HG02885 (cell line): ENCODE measurements around the gene RASGEF1B.
"Not testable (repeated sequence)": the region's sequence is repeated elsewhere in the genome, so short reads cannot be mapped to it uniquely, and the experiment has no call there.

Experiments
- ATAC-seq: cut with Tn5 transposase; IDR thresholded peaks from one replicate; pipeline ENCODE4 v1.9.1; 2021; ENCODE audit warnings: mild to moderate bottlenecking; ENCODE audit not compliant: unreplicated experiment, poor library complexity

The RASGEF1B gene

GRCh38 chr4:81436941-81437574, 34.6 kb downstream of the RASGEF1B start:
- no peak for ATAC-seq

- no peak for ATAC-seq
Measured at GRCh38 chr4:81436096-81436495, 35.6 kb downstream of the RASGEF1B start.

- ATAC-seq, result no peak
Measured at GRCh38 chr4:81432825-81433224, 38.9 kb downstream of the RASGEF1B start.

- ATAC-seq, result no peak
Measured at GRCh38 chr4:81431971-81432370, 39.7 kb downstream of the RASGEF1B start.

- ATAC-seq, result no peak
Measured at GRCh38 chr4:81429607-81430006, 42.1 kb downstream of the RASGEF1B start.

- ATAC-seq, result no peak
Measured at GRCh38 chr4:81429031-81429430, 42.7 kb downstream of the RASGEF1B start.

GRCh38 chr4:81428002-81428401, 43.7 kb downstream of the RASGEF1B start:
- no peak for ATAC-seq

- ATAC-seq, result no peak
Measured at GRCh38 chr4:81427344-81427821, 44.3 kb downstream of the RASGEF1B start.

GRCh38 chr4:81426770-81427289, 44.9 kb downstream of the RASGEF1B start:
- no peak for ATAC-seq

- ATAC-seq, result no peak
Measured at GRCh38 chr4:81424816-81425755, 46.6 kb downstream of the RASGEF1B start.

GRCh38 chr4:81424336-81424735, 47.4 kb downstream of the RASGEF1B start:
- no peak for ATAC-seq

- no peak for ATAC-seq
Measured at GRCh38 chr4:81422595-81422994, 49.1 kb downstream of the RASGEF1B start.

GRCh38 chr4:81421346-81422218, 50.1 kb downstream of the RASGEF1B start:
- peak; percentile 99 for ATAC-seq

- no peak for ATAC-seq
Measured at GRCh38 chr4:81418572-81418971, 53.1 kb downstream of the RASGEF1B start.

GRCh38 chr4:81412946-81413495, 58.7 kb downstream of the RASGEF1B start:
- ATAC-seq, result no peak

GRCh38 chr4:81410680-81411079, 61.0 kb downstream of the RASGEF1B start:
- ATAC-seq, result no peak

- ATAC-seq, result no peak
Measured at GRCh38 chr4:81409836-81410235, 61.9 kb downstream of the RASGEF1B start.

- no peak for ATAC-seq
Measured at GRCh38 chr4:81408341-81408740, 63.4 kb downstream of the RASGEF1B start.

- ATAC-seq, result no peak
Measured at GRCh38 chr4:81407726-81408125, 64.0 kb downstream of the RASGEF1B start.

- not testable (repeated sequence) for ATAC-seq
Measured at GRCh38 chr4:81406481-81406880, 65.2 kb downstream of the RASGEF1B start.
